Astrocyte (in vitro differentiated cells and primary cell): ENCODE results near the gene THADA. TPM values are rescaled to one million over a fixed set of nuclear protein-coding genes. Genes with fewer than 3 reads are reported as not detected.

Experiments
- DNase-seq: peaks from one replicate; pipeline ENCODE4 v3.0.0-alpha.2; 2010; ENCODE audit warnings: low read depth
- FAIRE-seq: peaks from 2 replicates; lab custom pipeline; 2011; peaks lifted over from hg19 to GRCh38; lab: Jason Lieb, UNC
- H2AFZ ChIP-seq: 2 replicates; pipeline ENCODE4 v1.6.0; 2012; ENCODE audit warnings: low read depth, low read length, inconsistent platforms
- H3K27ac ChIP-seq: 2 replicates; pipeline ENCODE4 v1.5.1; 2011; ENCODE audit warnings: low read depth, low read length, inconsistent platforms
- H3K27me3 ChIP-seq: 2 replicates; pipeline ENCODE4 v1.6.0; 2011; ENCODE audit warnings: low read length, inconsistent platforms; ENCODE audit not compliant: insufficient read depth
- H3K36me3 ChIP-seq: 2 replicates; pipeline ENCODE4 v1.5.1; 2011; ENCODE audit warnings: low read length, inconsistent platforms; ENCODE audit not compliant: insufficient read depth
- H3K4me1 ChIP-seq: 2 replicates; pipeline ENCODE4 v1.5.1; 2011; ENCODE audit warnings: low read length, inconsistent platforms; ENCODE audit not compliant: insufficient read depth
- H3K4me2 ChIP-seq: 2 replicates; pipeline ENCODE4 v1.6.0; 2012; ENCODE audit warnings: low read length, inconsistent platforms
- H3K4me3 ChIP-seq: 2 replicates; pipeline ENCODE4 v1.5.1; 2011; ENCODE audit warnings: low read depth, mild to moderate bottlenecking, low read length, inconsistent platforms; ENCODE audit not compliant: insufficient read depth
- H3K79me2 ChIP-seq: 2 replicates; pipeline ENCODE4 v1.6.0; 2012; ENCODE audit warnings: mild to moderate bottlenecking, low read length, inconsistent platforms; ENCODE audit not compliant: insufficient read depth
- H3K9ac ChIP-seq: 2 replicates; pipeline ENCODE4 v1.6.0; 2012; ENCODE audit warnings: mild to moderate bottlenecking, low read length, inconsistent platforms
- H3K9me3 ChIP-seq: 2 replicates; pipeline ENCODE4 v1.5.1; 2012; ENCODE audit warnings: low read depth, mild to moderate bottlenecking, low read length, inconsistent platforms; ENCODE audit not compliant: insufficient read depth
- H4K20me1 ChIP-seq: 2 replicates; pipeline ENCODE4 v1.6.0; 2012; ENCODE audit warnings: low read length, inconsistent platforms; ENCODE audit not compliant: insufficient read depth
- H3K27ac Mint-ChIP-seq: one replicate; pipeline ENCODE4 v1.8.0; 2021; ENCODE audit warnings: mild to moderate bottlenecking, mixed read lengths; ENCODE audit not compliant: unreplicated experiment
- H3K27me3 Mint-ChIP-seq: one replicate; pipeline ENCODE4 v1.8.0; 2021; ENCODE audit warnings: low read depth, mixed read lengths; ENCODE audit not compliant: unreplicated experiment
- H3K36me3 Mint-ChIP-seq: one replicate; pipeline ENCODE4 v1.8.0; 2021; ENCODE audit warnings: low read depth, mixed read lengths; ENCODE audit not compliant: unreplicated experiment
- H3K4me1 Mint-ChIP-seq: one replicate; pipeline ENCODE4 v1.8.0; 2021; ENCODE audit warnings: low read depth, mixed read lengths; ENCODE audit not compliant: unreplicated experiment
- H3K4me3 Mint-ChIP-seq: one replicate; pipeline ENCODE4 v1.8.0; 2021; ENCODE audit warnings: mild to moderate bottlenecking, moderate library complexity, mixed read lengths; ENCODE audit not compliant: unreplicated experiment
- H3K9me3 Mint-ChIP-seq: one replicate; pipeline ENCODE4 v1.8.0; 2021; ENCODE audit warnings: mild to moderate bottlenecking, mixed read lengths; ENCODE audit not compliant: unreplicated experiment
- EZH2 ChIP-seq: IDR thresholded peaks from 2 replicates; pipeline ENCODE4 v1.6.1; 2012; ENCODE audit warnings: mild to moderate bottlenecking, low read length, inconsistent platforms; ENCODE audit not compliant: insufficient read depth
- total RNA-seq: library from RNA; stranded (reverse); gene quantifications from 2 replicates; pipeline ENCODE4 v1.2.1, GENCODE V29; 2021
- TF ChIP-seq, protein P1 (sequence below): IDR thresholded peaks from 2 replicates; pipeline ENCODE4 v1.5.1; 2011; ENCODE audit warnings: low read depth, mild to moderate bottlenecking, inconsistent platforms, low read length, moderate library complexity; ENCODE audit not compliant: insufficient read depth

Gene THADA
- total RNA-seq, 1 donor from 2014 or later = 16.2 TPM

DNA sequence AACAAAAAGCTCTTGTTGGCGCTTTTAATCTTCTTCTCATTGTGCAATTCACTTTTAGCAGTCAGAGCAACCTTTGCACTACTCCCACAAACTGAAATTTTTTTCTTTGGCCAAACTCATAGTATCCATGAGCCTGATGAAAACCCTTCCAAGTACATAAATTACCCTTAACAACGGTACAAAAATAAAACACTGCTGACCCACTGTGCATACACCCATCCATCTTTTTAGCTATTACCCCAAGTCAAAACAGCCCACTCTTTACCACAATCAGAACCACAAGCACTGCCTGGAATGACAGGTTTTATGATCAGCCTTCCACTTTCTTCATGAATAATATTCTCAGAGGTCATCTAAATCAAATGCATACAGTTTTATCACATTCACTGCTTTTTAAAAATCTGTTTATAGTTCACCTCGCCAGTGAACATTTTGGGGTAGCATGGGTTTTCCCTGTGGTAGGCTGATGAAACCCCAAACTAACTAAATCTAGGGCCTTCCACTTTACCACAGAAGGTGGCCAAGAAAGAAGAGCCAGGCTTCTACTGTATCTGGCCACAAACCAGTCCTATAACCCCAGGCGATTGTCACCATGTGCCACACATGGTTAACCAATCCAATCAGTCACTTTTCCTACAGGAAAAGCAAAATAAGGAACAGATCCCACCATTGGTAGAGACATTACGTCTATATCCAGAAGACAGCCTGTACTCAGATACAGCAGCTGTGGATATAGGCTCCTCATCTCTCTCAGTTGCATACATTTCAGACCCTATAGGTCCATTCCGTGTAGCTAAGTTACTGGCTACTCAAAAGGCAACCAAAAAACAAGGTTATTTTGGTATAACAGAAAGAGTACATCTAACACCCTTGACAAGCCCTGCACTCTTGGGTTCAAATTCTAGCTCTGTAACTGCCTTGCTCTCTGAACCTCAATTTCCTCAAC is 171.3 kb downstream of the THADA start:
- Histone ChIP-seq H2AFZ (no peak overlapping the region), H3K4me2 (no peak overlapping the region), H3K9me3 (no peaks in the 10 kb centered on the region), H3K36me3 (no peaks in the 10 kb centered on the region), H3K79me2 (no peaks in the 10 kb centered on the region), H4K20me1 (no peaks in the 10 kb centered on the region), H3K4me1 (peaks cover 18% of the 10 kb centered on the region), H3K27ac (no peak overlapping the region), H3K9ac (no peak overlapping the region), H3K27me3 (no peaks in the 10 kb centered on the region), H3K4me3 (no peak overlapping the region)
- no peak overlapping the region for H3K4me3 Mint-ChIP-seq
- H3K27me3 Mint-ChIP-seq = no peaks in the 10 kb centered on the region
- H3K4me1 Mint-ChIP-seq = peaks cover 36% of the 10 kb centered on the region
- FAIRE-seq (no peak), DNase-seq (peak; percentile 87)
- no peaks in the 10 kb centered on the region for H3K9me3 Mint-ChIP-seq
- TF ChIP-seq, protein P1, sequence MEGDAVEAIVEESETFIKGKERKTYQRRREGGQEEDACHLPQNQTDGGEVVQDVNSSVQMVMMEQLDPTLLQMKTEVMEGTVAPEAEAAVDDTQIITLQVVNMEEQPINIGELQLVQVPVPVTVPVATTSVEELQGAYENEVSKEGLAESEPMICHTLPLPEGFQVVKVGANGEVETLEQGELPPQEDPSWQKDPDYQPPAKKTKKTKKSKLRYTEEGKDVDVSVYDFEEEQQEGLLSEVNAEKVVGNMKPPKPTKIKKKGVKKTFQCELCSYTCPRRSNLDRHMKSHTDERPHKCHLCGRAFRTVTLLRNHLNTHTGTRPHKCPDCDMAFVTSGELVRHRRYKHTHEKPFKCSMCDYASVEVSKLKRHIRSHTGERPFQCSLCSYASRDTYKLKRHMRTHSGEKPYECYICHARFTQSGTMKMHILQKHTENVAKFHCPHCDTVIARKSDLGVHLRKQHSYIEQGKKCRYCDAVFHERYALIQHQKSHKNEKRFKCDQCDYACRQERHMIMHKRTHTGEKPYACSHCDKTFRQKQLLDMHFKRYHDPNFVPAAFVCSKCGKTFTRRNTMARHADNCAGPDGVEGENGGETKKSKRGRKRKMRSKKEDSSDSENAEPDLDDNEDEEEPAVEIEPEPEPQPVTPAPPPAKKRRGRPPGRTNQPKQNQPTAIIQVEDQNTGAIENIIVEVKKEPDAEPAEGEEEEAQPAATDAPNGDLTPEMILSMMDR = no peak
- no peak for TF ChIP-seq EZH2
- no peaks in the 10 kb centered on the region for H3K36me3 Mint-ChIP-seq
- H3K27ac Mint-ChIP-seq = peak overlapping the region; percentile 41

DNA sequence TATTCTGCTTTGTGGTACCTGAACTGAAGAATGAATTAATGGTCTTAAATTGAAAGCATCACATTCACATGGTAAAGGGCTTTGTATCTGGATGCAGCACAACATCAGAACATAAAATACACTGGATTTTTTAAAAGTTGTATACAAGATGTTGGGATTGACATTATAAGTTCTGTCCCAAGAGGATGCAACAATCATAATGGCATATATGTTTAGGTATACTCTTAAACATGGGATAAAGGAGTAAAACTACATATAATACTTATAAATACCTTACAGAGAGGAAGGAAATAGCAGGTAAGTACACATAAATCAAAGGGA is 171.9 kb downstream of the THADA start:
- no peak overlapping the region for H3K4me3 ChIP-seq
- FAIRE-seq (no peak), DNase-seq (no peak)
- no peak overlapping the region for H3K9ac ChIP-seq
- H3K4me2 ChIP-seq = no peak overlapping the region
- H3K27me3 ChIP-seq = no peaks in the 10 kb centered on the region
- TF ChIP-seq, protein P1 = no peak
- TF ChIP-seq EZH2 = no peak
- Mint-ChIP-seq H3K36me3 (peaks cover 4% of the 10 kb centered on the region), H3K9me3 (no peaks in the 10 kb centered on the region), H3K27ac (no peak overlapping the region), H3K27me3 (no peaks in the 10 kb centered on the region), H3K4me1 (peaks cover 36% of the 10 kb centered on the region), H3K4me3 (no peak overlapping the region)
- H3K27ac ChIP-seq = no peak overlapping the region
- no peaks in the 10 kb centered on the region for H4K20me1 ChIP-seq
- H3K79me2 ChIP-seq = no peaks in the 10 kb centered on the region
- no peak overlapping the region for H2AFZ ChIP-seq
- no peaks in the 10 kb centered on the region for H3K9me3 ChIP-seq
- peaks cover 18% of the 10 kb centered on the region for H3K4me1 ChIP-seq
- H3K36me3 ChIP-seq = no peaks in the 10 kb centered on the region

DNA sequence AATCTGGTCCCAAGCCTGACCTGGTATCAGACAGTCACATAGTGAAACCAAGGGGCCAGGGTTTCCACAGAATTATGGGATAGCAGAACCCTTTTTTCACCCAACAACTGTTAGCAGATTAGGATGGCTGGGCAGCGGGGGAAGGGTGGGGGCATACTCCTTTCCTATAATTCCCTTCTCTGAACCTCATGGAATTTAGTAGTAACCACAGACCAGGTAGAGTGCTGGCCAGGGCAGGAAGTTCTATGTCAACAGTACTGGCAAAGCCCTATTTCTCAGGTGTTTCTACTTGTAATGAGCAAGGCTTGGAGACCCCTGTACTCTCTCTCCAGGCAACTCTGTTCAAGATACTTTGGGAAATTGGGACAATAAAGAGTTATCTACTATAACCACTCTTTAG is 174.6 kb downstream of the THADA start:
- no peak overlapping the region for H3K4me2 ChIP-seq
- DNase-seq = no peak
- Mint-ChIP-seq H3K36me3 (peaks cover 4% of the 10 kb centered on the region), H3K27me3 (no peaks in the 10 kb centered on the region), H3K9me3 (no peaks in the 10 kb centered on the region), H3K27ac (no peak overlapping the region), H3K4me1 (peaks cover 29% of the 10 kb centered on the region), H3K4me3 (no peak overlapping the region)
- no peak overlapping the region for H2AFZ ChIP-seq
- no peaks in the 10 kb centered on the region for H3K79me2 ChIP-seq
- no peak for FAIRE-seq
- H3K9ac ChIP-seq = no peak overlapping the region
- peaks cover 8% of the 10 kb centered on the region for H3K4me1 ChIP-seq
- H4K20me1 ChIP-seq = no peaks in the 10 kb centered on the region
- no peak overlapping the region for H3K27ac ChIP-seq
- TF ChIP-seq EZH2 = no peak
- TF ChIP-seq, protein P1 = no peak
- no peaks in the 10 kb centered on the region for H3K36me3 ChIP-seq
- no peaks in the 10 kb centered on the region for H3K9me3 ChIP-seq
- H3K27me3 ChIP-seq = no peaks in the 10 kb centered on the region
- no peak overlapping the region for H3K4me3 ChIP-seq
